Smooth muscle cell (in vitro differentiated cells): ENCODE results near the gene GPR150. TPM values are rescaled to one million over a fixed set of nuclear protein-coding genes. Genes with fewer than 3 reads are reported as not detected.

ENCODE experiments used
- DNase-seq: peaks from one replicate; lab custom pipeline; 2025; ENCODE audit not compliant: unreplicated experiment; lab: John Stamatoyannopoulos, UW
- H2AFZ ChIP-seq: fragments of 200-600 bp; sonication (generic); 2 replicates; pipeline ENCODE4 v1.6.0; 2016; ENCODE audit warnings: antibody characterized with exemption, low read depth, mild to moderate bottlenecking
- H3F3A ChIP-seq: fragments of 200-600 bp; sonication (generic); 2 replicates; pipeline ENCODE4 v1.6.0; 2017; ENCODE audit warnings: antibody characterized with exemption, low read depth
- H3K27ac ChIP-seq: fragments of 200-600 bp; sonication (generic); 2 replicates; pipeline ENCODE4 v1.5.1; 2016; ENCODE audit warnings: low read depth, mild to moderate bottlenecking
- H3K27me3 ChIP-seq: fragments of 200-600 bp; sonication (generic); 2 replicates; pipeline ENCODE4 v1.6.1; 2016; ENCODE audit warnings: low read depth, mild to moderate bottlenecking
- H3K36me3 ChIP-seq: fragments of 200-600 bp; sonication (generic); 2 replicates; pipeline ENCODE4 v1.5.1; 2016; ENCODE audit warnings: low read depth
- H3K4me1 ChIP-seq: fragments of 200-600 bp; sonication (generic); 2 replicates; pipeline ENCODE4 v1.5.1; 2016; ENCODE audit warnings: low read depth
- H3K4me2 ChIP-seq: fragments of 200-600 bp; sonication (generic); 2 replicates; pipeline ENCODE4 v1.6.0; 2016; ENCODE audit warnings: mild to moderate bottlenecking
- H3K4me3 ChIP-seq: fragments of 200-600 bp; sonication (generic); 2 replicates; pipeline ENCODE4 v1.5.1; 2016; ENCODE audit warnings: mild to moderate bottlenecking
- H3K79me2 ChIP-seq: fragments of 200-600 bp; sonication (generic); 2 replicates; pipeline ENCODE4 v1.6.0; 2016; ENCODE audit warnings: low read depth, mild to moderate bottlenecking
- H3K9ac ChIP-seq: fragments of 200-600 bp; sonication (generic); 2 replicates; pipeline ENCODE4 v1.6.0; 2016; ENCODE audit warnings: low read depth
- H3K9me3 ChIP-seq: fragments of 200-600 bp; sonication (generic); replicated peaks from 2 replicates; pipeline ENCODE4 v1.5.1; 2016; ENCODE audit warnings: low read depth
- H4K20me1 ChIP-seq: fragments of 200-600 bp; sonication (generic); 2 replicates; pipeline ENCODE4 v1.6.0; 2016; ENCODE audit warnings: low read depth
- CTCF ChIP-seq: fragments of 200-600 bp; sonication (generic); IDR thresholded peaks from 2 replicates; pipeline ENCODE4 v1.5.1; 2017; ENCODE audit warnings: borderline replicate concordance, mild to moderate bottlenecking, antibody characterized with exemption; ENCODE audit not compliant: insufficient read depth, poor library complexity, severe bottlenecking
- WGBS: methylation state at CpG from one replicate; pipeline ENCODE4 v1.1.7; 2016; ENCODE audit warnings: low lambda C conversion rate; 5-methylcytosine and 5-hydroxymethylcytosine counted together
- polyA plus RNA-seq: library from polyadenylated mRNA; unstranded; fragments of >200 nt; fragmentation: Nextera tagmentation; extraction: Ambion mirVana; gene quantifications from 2 replicates; pipeline ENCODE4 v1.2.1, GENCODE V29; 2016
- total RNA-seq: library from RNA; depleted of rRNA; stranded (reverse); fragments of >200 nt; gene quantifications from 2 replicates; pipeline ENCODE4 v1.2.3, GENCODE V29; 2014

The GPR150 gene
- total and polyA plus RNA-seq, 2 experiments from 2014 or later, result 0.04 to 0.13 TPM

DNA sequence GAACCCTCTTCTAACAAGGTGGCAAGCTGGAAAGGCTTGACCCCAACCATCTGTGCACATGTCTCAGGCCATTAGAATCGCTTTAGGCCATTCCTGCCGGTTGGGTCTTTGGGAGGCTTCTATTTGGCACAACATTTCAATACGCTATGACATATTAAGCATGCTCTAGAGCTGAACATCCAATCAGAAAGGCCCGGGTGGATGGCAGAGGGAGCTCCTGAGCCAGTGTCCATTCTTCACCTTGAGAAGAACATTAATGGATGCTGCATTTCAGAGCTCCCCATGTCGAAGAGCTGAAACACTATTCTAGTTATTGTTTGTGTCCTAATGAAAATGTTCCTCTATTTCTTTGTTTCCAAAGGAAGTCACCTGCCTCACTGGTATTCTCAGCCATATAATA is 50.1 kb downstream of the GPR150 start:
- TF ChIP-seq CTCF, result no peak
- no peaks in the 10 kb centered on the region for H3K27me3 ChIP-seq
- H3K4me3 ChIP-seq, result no peak overlapping the region
- no peaks in the 10 kb centered on the region for H4K20me1 ChIP-seq
- WGBS, result 94% methylated on average over 5 of the region's 5 CpGs
- no peaks in the 10 kb centered on the region for H3K79me2 ChIP-seq
- H3K27ac ChIP-seq, result peak overlapping the region; percentile 94
- no peaks in the 10 kb centered on the region for H3K36me3 ChIP-seq
- no peak for DNase-seq
- H3K4me1 ChIP-seq, result peaks cover 12% of the 10 kb centered on the region
- peak overlapping the region; percentile 27 for H3K4me2 ChIP-seq
- no peaks in the 10 kb centered on the region for H3K9me3 ChIP-seq
- H3F3A ChIP-seq, result peaks cover 10% of the 10 kb centered on the region
- no peak overlapping the region for H2AFZ ChIP-seq
- H3K9ac ChIP-seq, result no peak overlapping the region

DNA sequence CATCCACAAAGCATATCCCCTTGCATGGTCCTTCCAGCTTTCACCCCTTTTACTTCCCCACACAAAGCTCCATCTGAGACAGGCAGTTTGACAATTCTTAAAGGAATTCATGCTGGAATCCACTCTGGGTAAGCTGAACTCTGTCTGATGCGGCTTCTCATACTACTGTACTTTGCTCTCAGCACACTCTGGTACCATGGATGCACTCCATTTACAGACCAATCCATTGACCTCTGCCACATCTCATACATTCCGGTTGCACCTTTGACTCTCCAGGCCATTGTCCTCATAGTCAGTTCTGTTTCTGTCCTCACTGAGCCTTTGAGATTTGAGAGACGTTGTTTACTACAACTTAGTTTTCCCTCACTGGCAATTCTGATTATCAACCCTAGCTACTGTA is 50.7 kb downstream of the GPR150 start:
- no peak for TF ChIP-seq CTCF
- Histone ChIP-seq H3K4me1 (peaks cover 12% of the 10 kb centered on the region), H3K9ac (no peak overlapping the region), H4K20me1 (no peaks in the 10 kb centered on the region), H2AFZ (no peak overlapping the region), H3K9me3 (no peaks in the 10 kb centered on the region), H3K79me2 (no peaks in the 10 kb centered on the region), H3K4me2 (peak overlapping the region; percentile 27), H3F3A (peaks cover 10% of the 10 kb centered on the region), H3K27me3 (no peaks in the 10 kb centered on the region), H3K36me3 (no peaks in the 10 kb centered on the region), H3K4me3 (no peak overlapping the region), H3K27ac (peak overlapping the region; percentile 94)
- 92% methylated on average over 3 of the region's 3 CpGs for WGBS
- no peak for DNase-seq

Other genes starting within 250 kb of the GPR150 start
- gene FAM81B, start 228.7 kb upstream of the GPR150 start, total RNA-seq, result not detected in 2 replicates
- 0.56 TPM in 1 of 2 replicates, not detected in the other for gene FAM81B, start 228.7 kb upstream of the GPR150 start, polyA plus RNA-seq
- 94.9 and 127 TPM in 2 replicates for gene SKIC3, start 65.1 kb upstream of the GPR150 start, total RNA-seq
- 34.3 and 48.4 TPM in 2 replicates for gene SKIC3, start 65.1 kb upstream of the GPR150 start, polyA plus RNA-seq
- 18.8 and 23.9 TPM in 2 replicates for gene ARSK, start 65.0 kb upstream of the GPR150 start, total RNA-seq
- 12.1 and 15.3 TPM in 2 replicates for gene ARSK, start 65.0 kb upstream of the GPR150 start, polyA plus RNA-seq
- 0.45 and 6.8 TPM in 2 replicates for gene RFESD, start 26.7 kb downstream of the GPR150 start, total RNA-seq
- 3.6 and 8.2 TPM in 2 replicates for gene RFESD, start 26.7 kb downstream of the GPR150 start, polyA plus RNA-seq
- gene SPATA9, start 62.9 kb downstream of the GPR150 start, total RNA-seq, result 0.27 TPM in 1 of 2 replicates, not detected in the other
- gene SPATA9, start 62.9 kb downstream of the GPR150 start, polyA plus RNA-seq, result 0.54 TPM in 1 of 2 replicates, not detected in the other
- 213 and 223 TPM in 2 replicates for gene RHOBTB3, start 111.2 kb downstream of the GPR150 start, total RNA-seq
- 127 and 178 TPM in 2 replicates for gene RHOBTB3, start 111.2 kb downstream of the GPR150 start, polyA plus RNA-seq
- 50.8 and 81.2 TPM in 2 replicates for gene GLRX, start 202.6 kb downstream of the GPR150 start, total RNA-seq
- 87.7 and 95.7 TPM in 2 replicates for gene GLRX, start 202.6 kb downstream of the GPR150 start, polyA plus RNA-seq